HG02981 (cell line): Measurements from ENCODE around the gene GPALPP1.
"Not testable (repeated sequence)": the region's sequence is repeated elsewhere in the genome, so short reads cannot be mapped to it uniquely, and the experiment has no call there.

Source experiments
- ATAC-seq: cut with Tn5 transposase; IDR thresholded peaks from one replicate; pipeline ENCODE4 v1.9.1; 2021; ENCODE audit warnings: mild to moderate bottlenecking, moderate library complexity; ENCODE audit not compliant: unreplicated experiment

Gene GPALPP1

DNA sequence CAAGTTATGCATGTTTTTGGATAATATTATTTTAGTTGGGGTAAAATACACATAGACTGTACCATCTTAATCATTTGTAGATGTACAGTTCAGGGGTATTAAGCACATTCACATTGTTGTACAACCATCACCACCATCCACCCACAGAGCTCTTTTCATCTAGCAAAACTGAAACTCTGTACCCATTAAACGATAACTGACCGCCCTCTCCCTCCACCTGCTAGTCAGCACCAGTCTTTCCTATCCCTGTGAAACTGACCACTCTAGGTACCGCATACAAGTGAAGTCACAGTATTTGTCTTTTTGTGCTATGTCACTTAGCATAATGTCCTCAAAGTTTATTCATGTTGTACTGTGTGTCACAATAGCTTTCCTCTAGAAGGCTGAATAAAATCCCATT lies 70.7 kb downstream of the GPALPP1 start:
- no peak for ATAC-seq

DNA sequence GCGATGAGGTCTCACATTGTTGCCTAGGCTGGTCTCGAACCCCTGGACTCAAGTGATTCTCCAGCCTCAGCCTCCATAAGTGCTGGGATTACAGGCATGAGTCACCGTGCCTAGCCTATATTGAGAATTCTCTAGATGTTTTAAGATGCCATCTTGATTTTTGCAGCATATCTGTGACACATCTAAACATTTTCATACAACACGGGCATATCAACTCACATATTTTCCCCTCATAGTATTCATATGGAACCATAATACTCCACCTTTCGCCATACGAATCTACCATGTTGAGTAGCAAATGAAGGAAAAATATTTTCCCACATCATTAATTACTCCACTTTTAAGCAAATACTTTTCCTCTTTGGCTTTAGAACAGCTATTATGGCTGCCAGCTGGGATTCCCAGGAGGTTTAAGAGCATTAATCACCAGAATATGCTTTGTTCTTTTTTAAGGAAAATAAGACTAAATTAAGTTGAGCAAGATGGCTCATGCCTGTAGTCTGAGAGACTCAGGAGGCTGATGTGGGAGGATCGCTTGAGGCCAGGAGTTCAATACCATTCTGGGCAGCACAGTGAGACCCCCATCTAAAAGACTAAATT lies 74.0 kb downstream of the GPALPP1 start:
- no peak for ATAC-seq

DNA sequence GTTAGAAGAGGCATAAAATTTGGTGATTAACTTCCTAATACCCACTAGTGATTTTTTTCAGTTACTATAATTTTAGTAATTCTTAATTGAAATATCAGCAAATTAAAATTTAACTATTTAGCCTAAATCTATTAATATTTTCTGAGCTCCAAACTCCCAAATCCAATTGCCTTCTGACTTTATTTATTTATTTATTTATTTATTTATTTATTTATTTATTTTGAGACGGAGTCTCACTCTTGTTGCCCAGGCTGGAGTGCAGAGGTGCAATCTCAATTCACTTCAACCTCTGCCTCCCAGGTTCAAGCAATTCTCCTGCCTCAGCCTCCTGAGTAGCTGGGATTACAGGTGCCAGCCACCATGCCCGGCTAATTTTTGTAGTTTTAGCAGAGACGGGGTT lies 74.6 kb downstream of the GPALPP1 start:
- not testable (repeated sequence) for ATAC-seq

DNA sequence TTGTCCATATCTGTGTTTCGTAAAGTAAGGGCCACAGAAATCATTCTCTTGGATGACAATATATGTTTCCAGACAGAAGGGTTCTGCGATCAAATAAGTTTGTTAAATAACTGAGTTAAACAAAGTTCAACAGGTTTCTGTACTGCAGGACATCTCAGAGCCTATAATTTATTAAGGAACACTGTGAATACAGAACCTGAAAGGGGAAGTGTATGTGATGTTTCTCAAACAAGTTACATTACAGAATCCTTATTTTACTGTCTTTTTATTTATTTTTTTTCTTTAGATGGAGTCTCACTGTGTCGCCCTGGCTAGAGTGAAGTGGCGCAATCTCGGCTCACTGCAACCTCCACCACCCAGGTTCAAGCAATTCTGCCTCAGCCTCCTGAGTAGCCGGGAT lies 75.6 kb downstream of the GPALPP1 start:
- ATAC-seq = no peak

DNA sequence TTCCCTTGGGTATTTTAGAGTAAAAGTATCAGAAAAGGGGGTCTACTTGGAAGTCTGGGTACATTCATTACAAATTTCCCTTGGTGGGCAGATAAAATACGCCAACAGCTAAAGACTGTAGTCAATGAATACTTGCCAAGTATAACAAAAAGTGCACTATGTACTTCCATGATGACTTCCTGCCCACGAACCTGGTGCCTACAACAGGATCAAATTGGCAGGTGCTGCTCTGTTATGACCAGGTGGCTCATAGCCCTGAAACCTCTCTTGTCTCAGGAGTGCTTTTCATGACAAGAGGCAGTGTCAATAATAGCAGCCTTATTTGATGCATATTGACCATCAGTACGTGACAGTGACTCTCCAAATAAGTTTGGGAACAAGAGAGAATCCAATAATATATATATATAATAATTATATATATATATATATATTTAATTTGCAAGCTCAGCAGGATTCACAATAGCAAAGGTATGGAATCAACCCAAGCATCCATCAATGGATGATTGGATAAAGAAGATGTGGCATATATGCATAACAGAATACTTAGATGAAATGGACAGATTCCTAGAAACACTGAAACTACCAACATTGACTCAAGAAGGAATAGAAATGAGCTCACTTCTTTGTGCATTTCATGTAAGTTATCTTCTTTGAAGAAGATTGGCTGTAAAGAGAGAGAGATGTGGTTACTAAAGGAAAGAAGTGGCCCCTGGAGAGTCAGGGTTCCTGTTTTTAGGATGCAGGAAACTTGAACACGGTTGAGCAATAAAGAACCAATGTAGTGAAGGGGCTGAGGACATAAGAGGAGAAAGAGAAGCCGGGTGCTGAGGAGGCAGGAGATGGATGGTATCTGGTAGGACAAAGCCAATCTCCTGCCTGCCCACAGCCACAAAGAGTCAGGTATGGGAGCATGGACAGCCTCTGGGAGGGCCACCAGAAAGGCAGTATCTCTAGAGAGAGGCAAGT lies 79.0 kb downstream of the GPALPP1 start:
- ATAC-seq = no peak

DNA sequence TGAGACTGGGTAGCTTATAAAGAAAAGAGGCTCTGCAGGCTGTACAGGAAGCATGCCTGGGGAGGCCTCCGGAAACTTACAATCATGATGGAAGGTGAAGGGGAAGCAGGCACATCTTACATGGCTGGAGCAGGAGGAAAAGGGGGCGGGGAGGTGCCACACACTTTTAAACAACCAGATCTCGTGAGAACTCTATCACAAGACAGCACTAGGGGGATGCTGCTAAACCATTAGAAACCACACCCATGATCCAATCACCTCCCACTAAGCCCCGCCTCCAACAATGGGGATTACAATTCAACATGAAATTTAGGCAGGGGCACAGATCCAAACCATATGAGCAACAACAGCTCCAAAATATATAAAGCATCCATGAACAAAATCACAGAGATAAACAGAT lies 84.5 kb downstream of the GPALPP1 start:
- ATAC-seq = no peak

DNA sequence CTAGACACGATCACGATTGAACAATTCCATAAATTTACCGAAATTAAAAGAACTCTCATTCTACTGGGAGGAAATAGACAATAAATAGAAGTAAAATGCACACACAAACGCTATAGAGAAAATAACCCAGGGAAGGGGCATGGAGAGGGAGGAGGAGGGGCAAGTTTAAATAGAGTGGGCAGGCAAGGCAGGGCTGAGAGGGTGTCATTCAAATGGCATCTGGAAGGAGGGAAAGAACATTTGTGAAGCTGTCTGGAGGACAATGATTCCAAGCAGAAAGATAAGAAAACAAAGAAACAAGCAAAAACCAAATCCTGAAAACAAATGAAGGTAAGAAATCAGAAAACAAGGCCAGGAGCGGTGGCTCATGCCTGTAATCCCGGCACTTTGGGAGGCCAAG lies 85.4 kb downstream of the GPALPP1 start:
- no peak for ATAC-seq

DNA sequence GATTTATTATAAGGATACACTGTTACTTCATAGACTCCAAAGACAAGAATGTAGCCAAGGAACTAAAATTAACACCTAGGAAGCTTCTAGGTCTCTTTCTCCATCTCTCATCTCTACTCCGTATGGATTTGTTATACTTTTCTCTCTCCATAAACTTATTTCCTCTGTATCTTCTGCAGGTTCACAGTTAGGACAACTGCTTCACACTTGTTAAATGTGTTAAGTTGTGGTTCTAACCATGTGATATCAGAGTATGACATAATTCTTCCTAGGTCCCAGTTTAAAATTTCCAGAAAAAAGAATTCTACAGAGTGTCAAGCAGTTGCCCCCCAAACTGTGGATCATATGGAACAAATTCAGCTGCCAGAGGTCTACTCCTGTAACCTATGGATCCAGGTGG lies 88.7 kb downstream of the GPALPP1 start:
- no peak for ATAC-seq
